HG02623 (cell line): ENCODE results near the gene ACTN2.

Experiments used
- ATAC-seq: cut with Tn5 transposase; IDR thresholded peaks from one replicate; pipeline ENCODE4 v1.9.1; 2021; ENCODE audit warnings: moderate library complexity; ENCODE audit not compliant: unreplicated experiment

Gene ACTN2

GRCh38 chr1:236689713-236690569, 3.6 kb downstream of the ACTN2 start:
- no peak for ATAC-seq

- ATAC-seq, result no peak
Observed at GRCh38 chr1:236691348-236691747, 5.0 kb downstream of the ACTN2 start.

GRCh38 chr1:236692128-236692527, 5.8 kb downstream of the ACTN2 start:
- ATAC-seq, result no peak

- no peak for ATAC-seq
Observed at GRCh38 chr1:236692742-236693141, 6.4 kb downstream of the ACTN2 start.

- no peak for ATAC-seq
Observed at GRCh38 chr1:236699366-236699765, 13.1 kb downstream of the ACTN2 start.

GRCh38 chr1:236700903-236701302, 14.6 kb downstream of the ACTN2 start:
- ATAC-seq, result no peak

- no peak for ATAC-seq
Observed at GRCh38 chr1:236701782-236702181, 15.5 kb downstream of the ACTN2 start.

- ATAC-seq, result no peak
Observed at GRCh38 chr1:236702791-236703394, 16.6 kb downstream of the ACTN2 start.

GRCh38 chr1:236705771-236706170, 19.5 kb downstream of the ACTN2 start:
- ATAC-seq, result no peak

- no peak for ATAC-seq
Observed at GRCh38 chr1:236706183-236706582, 19.9 kb downstream of the ACTN2 start.

- no peak for ATAC-seq
Observed at GRCh38 chr1:236710328-236710892, 24.1 kb downstream of the ACTN2 start.

- ATAC-seq, result no peak
Observed at GRCh38 chr1:236716160-236716559, 29.9 kb downstream of the ACTN2 start.

- no peak for ATAC-seq
Observed at GRCh38 chr1:236717811-236718210, 31.5 kb downstream of the ACTN2 start.

- no peak for ATAC-seq
Observed at GRCh38 chr1:236718328-236718727, 32.0 kb downstream of the ACTN2 start.

- no peak for ATAC-seq
Observed at GRCh38 chr1:236720206-236720605, 33.9 kb downstream of the ACTN2 start.

- no peak for ATAC-seq
Observed at GRCh38 chr1:236720611-236721010, 34.3 kb downstream of the ACTN2 start.

GRCh38 chr1:236724049-236724448, 37.8 kb downstream of the ACTN2 start:
- ATAC-seq, result no peak

- ATAC-seq, result no peak
Observed at GRCh38 chr1:236724506-236724905, 38.2 kb downstream of the ACTN2 start.

- no peak for ATAC-seq
Observed at GRCh38 chr1:236725668-236726067, 39.4 kb downstream of the ACTN2 start.

- ATAC-seq, result no peak
Observed at GRCh38 chr1:236727521-236727920, 41.2 kb downstream of the ACTN2 start.

GRCh38 chr1:236728752-236729151, 42.5 kb downstream of the ACTN2 start:
- no peak for ATAC-seq

GRCh38 chr1:236733653-236734052, 47.4 kb downstream of the ACTN2 start:
- ATAC-seq, result no peak
